GM19397 (cell line): ENCODE results near the gene HLA-DQA2.
"Not testable (repeated sequence)": the region's sequence is repeated elsewhere in the genome, so short reads cannot be mapped to it uniquely, and the experiment has no call there.

Source experiments
- ATAC-seq: cut with Tn5 transposase; IDR thresholded peaks from one replicate; pipeline ENCODE4 v1.9.1; 2021; ENCODE audit warnings: mild to moderate bottlenecking, moderate library complexity; ENCODE audit not compliant: unreplicated experiment

The HLA-DQA2 gene

GRCh38 chr6:32775071-32775470, 33.9 kb downstream of the HLA-DQA2 start:
- ATAC-seq = no peak

DNA sequence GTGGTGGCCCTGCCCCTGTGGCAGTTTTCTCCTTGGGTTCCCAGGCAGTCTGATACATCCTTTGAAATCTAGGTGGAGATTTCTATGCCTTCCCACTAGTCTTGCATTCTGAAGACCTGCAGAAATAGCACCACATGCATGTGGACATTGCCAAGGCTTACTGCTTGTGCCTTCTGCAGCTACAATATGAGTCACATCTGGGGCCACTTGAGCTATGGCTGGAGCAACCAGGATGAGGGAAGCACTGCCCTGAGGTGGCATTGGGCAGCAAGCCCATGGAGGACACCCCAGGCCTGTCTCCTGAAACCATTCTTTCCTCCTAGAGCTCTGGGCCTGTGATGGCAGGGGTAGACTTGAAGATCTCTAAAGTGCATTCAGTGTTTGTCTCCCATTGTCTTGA, 37.8 kb downstream of the HLA-DQA2 start:
- no peak for ATAC-seq

DNA sequence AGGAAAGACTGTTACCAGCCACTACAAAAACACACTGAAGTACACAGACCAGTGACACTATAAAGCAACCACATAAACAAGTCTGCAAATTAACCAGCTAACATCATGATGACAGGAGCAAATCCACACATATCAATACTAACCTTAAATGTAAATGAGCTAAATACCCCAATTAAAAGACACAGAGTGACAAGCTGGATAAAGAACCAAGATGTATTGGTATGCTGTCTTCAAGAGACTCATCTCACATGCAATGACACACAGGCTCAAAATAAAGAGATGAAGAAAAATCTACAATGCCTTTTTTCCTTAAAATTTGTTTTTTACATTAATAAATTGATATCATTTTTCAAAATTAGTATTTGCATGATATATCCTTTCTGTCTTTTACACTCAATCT, 41.7 kb downstream of the HLA-DQA2 start:
- ATAC-seq = not testable (repeated sequence)

DNA sequence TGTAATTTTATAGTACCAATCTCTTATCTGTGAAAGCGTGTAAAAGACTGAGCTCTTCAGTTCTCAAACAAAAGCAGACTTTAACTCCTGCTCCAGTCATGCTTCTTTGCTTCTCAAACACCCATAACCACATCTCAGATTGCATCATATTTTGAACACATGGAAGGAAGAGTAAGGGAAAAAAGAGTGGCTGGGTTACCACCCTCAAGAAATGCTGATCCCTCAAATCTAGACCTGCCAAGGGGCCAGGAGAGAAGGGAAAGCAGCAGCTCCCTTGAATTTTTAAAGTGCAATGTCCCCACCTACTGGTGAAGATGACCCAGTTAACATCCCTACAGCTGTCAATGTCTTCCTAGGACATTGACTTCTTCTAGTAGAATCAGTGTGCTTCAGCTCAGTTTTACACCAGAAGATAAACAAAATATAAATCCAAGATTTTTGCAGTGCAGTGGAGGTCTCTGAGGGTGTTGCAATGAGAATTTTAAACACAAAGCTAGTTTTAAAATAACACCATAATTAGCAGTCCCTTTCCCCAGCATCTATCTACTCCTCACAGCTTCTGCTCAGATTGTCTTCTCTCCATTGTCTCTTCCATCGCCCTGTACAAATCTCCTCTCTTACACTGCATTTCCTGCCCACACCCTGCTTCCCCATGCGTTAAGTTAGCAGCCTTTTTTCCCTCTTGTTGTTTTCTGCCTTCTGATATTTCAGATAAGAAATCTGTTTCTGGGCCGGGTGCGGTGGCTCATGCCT, 44.8 kb downstream of the HLA-DQA2 start:
- ATAC-seq = no peak

- no peak for ATAC-seq
Observed at GRCh38 chr6:32790306-32790705, 49.1 kb downstream of the HLA-DQA2 start.

DNA sequence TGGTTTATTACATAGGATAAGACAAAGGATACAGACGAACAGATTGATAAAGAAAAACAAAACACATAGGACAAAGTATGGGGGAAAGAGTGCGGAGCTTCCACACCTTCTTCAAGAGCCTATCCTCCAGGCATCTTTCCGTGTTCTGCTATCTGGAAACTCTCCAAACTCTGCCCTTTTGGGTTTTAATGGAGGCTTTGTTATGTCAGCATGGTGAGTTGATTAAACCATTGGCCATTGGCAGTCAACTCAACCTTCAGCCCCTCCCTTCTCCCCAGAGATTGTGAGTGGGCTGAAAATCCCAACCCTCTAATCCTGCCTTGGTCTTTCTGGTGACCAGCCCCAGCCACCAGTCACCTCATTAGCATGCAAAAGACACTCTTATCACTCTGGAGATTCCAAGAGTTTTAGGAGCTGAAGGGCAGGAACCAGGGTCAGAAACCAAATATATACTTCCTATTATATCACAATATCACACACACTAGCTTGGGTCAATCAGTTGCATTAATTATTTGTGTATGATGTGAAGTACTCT, 51.8 kb downstream of the HLA-DQA2 start:
- ATAC-seq = no peak

GRCh38 chr6:32794510-32794909, 53.3 kb downstream of the HLA-DQA2 start:
- no peak for ATAC-seq
